Measurements from ENCODE around the gene MEST.
"Not testable (repeated sequence)": the region's sequence is repeated elsewhere in the genome, so short reads cannot be mapped to it uniquely, and the experiment has no call there.

MEST gene

GRCh38 chr7:130491841-130492522 is at the start of gene MEST:
Gene MEST, plus strand, starts transcription at chr7:130492085. Its CDS starts 229 bp downstream, at chr7:130492314.
- DNase-seq (ENCODE audit: low spot score in 2 of 2): peak; percentile 6 to 60
- in situ Hi-C loops (cut with MboI; ENCODE audit: low sequenced_read_pairs): no loop called here
- no peaks in the 10 kb centered on the region for H3K36me3 ChIP-seq (replicated peaks)
- H3K27me3 ChIP-seq (ENCODE audit: low read depth): peaks cover 29% of the 10 kb centered on the region
- peaks cover 6% of the 10 kb centered on the region for H3K4me1 ChIP-seq
- H3K9me3 ChIP-seq: no peaks in the 10 kb centered on the region
- H3K4me3 ChIP-seq: peak within 1 kb of the TSS; percentile 29

- no peak for DNase-seq (ENCODE audit: low spot score in 2 of 2)
- in situ Hi-C loops (cut with MboI; ENCODE audit: low sequenced_read_pairs): no loop called here
- Histone ChIP-seq H3K9me3 (peaks cover under 1% of the 10 kb centered on the region; the same call in 1 of the 2 replicates), H3K4me1 (peaks cover 23% of the 10 kb centered on the region), H3K4me3 (no peak overlapping the region), H3K36me3 (replicated peaks) (no peaks in the 10 kb centered on the region; the same call in 1 of the 2 replicates), H3K27me3 (ENCODE audit: low read depth) (no peaks in the 10 kb centered on the region)
Measured at GRCh38 chr7:130442601-130443000, 49.3 kb upstream of the MEST start.

GRCh38 chr7:130444234-130444633 is 47.7 kb upstream of the MEST start:
- H3K9me3 ChIP-seq: peaks cover 3% of the 10 kb centered on the region; the same call in 1 of the 2 replicates
- no peak overlapping the region for H3K4me3 ChIP-seq
- H3K36me3 ChIP-seq (replicated peaks): no peaks in the 10 kb centered on the region; the same call in 1 of the 2 replicates
- H3K4me1 ChIP-seq: peaks cover 18% of the 10 kb centered on the region
- no peak for DNase-seq (ENCODE audit: low spot score in 2 of 2)
- H3K27me3 ChIP-seq (ENCODE audit: low read depth): no peaks in the 10 kb centered on the region
- in situ Hi-C loops (cut with MboI; ENCODE audit: low sequenced_read_pairs): no loop called here

- in situ Hi-C loops (cut with MboI; ENCODE audit: low sequenced_read_pairs): no loop called here
- H3K27me3 ChIP-seq (ENCODE audit: low read depth): no peaks in the 10 kb centered on the region
- peaks cover 3% of the 10 kb centered on the region; the same call in 1 of the 2 replicates for H3K9me3 ChIP-seq
- no peak for DNase-seq (ENCODE audit: low spot score in 2 of 2)
- H3K4me3 ChIP-seq: no peak overlapping the region
- H3K36me3 ChIP-seq (replicated peaks): no peaks in the 10 kb centered on the region
- H3K4me1 ChIP-seq: peaks cover 11% of the 10 kb centered on the region
Measured at GRCh38 chr7:130444751-130445407, 47.0 kb upstream of the MEST start.

GRCh38 chr7:130446259-130446658 is 45.6 kb upstream of the MEST start:
- Histone ChIP-seq H3K9me3 (peaks cover 3% of the 10 kb centered on the region; the same call in 1 of the 2 replicates), H3K36me3 (replicated peaks) (no peaks in the 10 kb centered on the region), H3K4me3 (no peak overlapping the region), H3K4me1 (peaks cover 6% of the 10 kb centered on the region), H3K27me3 (ENCODE audit: low read depth) (no peaks in the 10 kb centered on the region)
- no peak for DNase-seq (ENCODE audit: low spot score in 2 of 2)
- in situ Hi-C loops (cut with MboI; ENCODE audit: low sequenced_read_pairs): no loop called here

- H3K36me3 ChIP-seq (replicated peaks); H3K9me3 ChIP-seq; DNase-seq (ENCODE audit: low spot score in 2 of 2); H3K4me1 ChIP-seq; H3K27me3 ChIP-seq (ENCODE audit: low read depth); H3K4me3 ChIP-seq; in situ Hi-C loops (cut with MboI; ENCODE audit: low sequenced_read_pairs): not testable (repeated sequence)
Measured at GRCh38 chr7:130451344-130451743, 40.5 kb upstream of the MEST start.

- Histone ChIP-seq H3K27me3 (ENCODE audit: low read depth) (peaks cover 2% of the 10 kb centered on the region; the same call in 1 of the 2 replicates), H3K4me1 (no peaks in the 10 kb centered on the region), H3K9me3 (no peaks in the 10 kb centered on the region; the same call in 1 of the 2 replicates), H3K36me3 (replicated peaks) (no peaks in the 10 kb centered on the region), H3K4me3 (no peak overlapping the region)
- DNase-seq (ENCODE audit: low spot score in 2 of 2): no peak
- in situ Hi-C loops (cut with MboI; ENCODE audit: low sequenced_read_pairs): no loop called here
Measured at GRCh38 chr7:130452951-130453350, 38.9 kb upstream of the MEST start.

GRCh38 chr7:130454959-130455358 is 36.9 kb upstream of the MEST start:
- in situ Hi-C loops (cut with MboI; ENCODE audit: low sequenced_read_pairs): no loop called here
- peaks cover 5% of the 10 kb centered on the region; the same call in 1 of the 2 replicates for H3K9me3 ChIP-seq

GRCh38 chr7:130458257-130458656 is 33.6 kb upstream of the MEST start:
- no peaks in the 10 kb centered on the region for H3K36me3 ChIP-seq (replicated peaks)
- in situ Hi-C loops (cut with MboI; ENCODE audit: low sequenced_read_pairs): no loop called here
- peaks cover 7% of the 10 kb centered on the region for H3K27me3 ChIP-seq (ENCODE audit: low read depth)
- no peaks in the 10 kb centered on the region for H3K4me1 ChIP-seq
- H3K9me3 ChIP-seq: peaks cover 5% of the 10 kb centered on the region; the same call in 1 of the 2 replicates
- no peak overlapping the region for H3K4me3 ChIP-seq
- no peak for DNase-seq (ENCODE audit: low spot score in 2 of 2)

More at GRCh38 chr7:130454959-130455358, 36.9 kb upstream of the MEST start:
- DNase-seq (ENCODE audit: low spot score in 2 of 2): no peak
- Histone ChIP-seq H3K4me3 (no peak overlapping the region), H3K36me3 (replicated peaks) (no peaks in the 10 kb centered on the region), H3K27me3 (ENCODE audit: low read depth) (peaks cover 2% of the 10 kb centered on the region; the same call in 1 of the 2 replicates), H3K4me1 (no peaks in the 10 kb centered on the region)

GRCh38 chr7:130461272-130461671 is 30.6 kb upstream of the MEST start:
- Histone ChIP-seq H3K36me3 (replicated peaks) (no peaks in the 10 kb centered on the region), H3K27me3 (ENCODE audit: low read depth) (peaks cover 4% of the 10 kb centered on the region), H3K4me1 (no peaks in the 10 kb centered on the region), H3K4me3 (no peak overlapping the region), H3K9me3 (peaks cover 5% of the 10 kb centered on the region; the same call in 1 of the 2 replicates)
- in situ Hi-C loops (cut with MboI; ENCODE audit: low sequenced_read_pairs): no loop called here
- DNase-seq (ENCODE audit: low spot score in 2 of 2): no peak

GRCh38 chr7:130463553-130464434 is 28.1 kb upstream of the MEST start:
- no peak for DNase-seq (ENCODE audit: low spot score in 2 of 2)
- in situ Hi-C loops (cut with MboI; ENCODE audit: low sequenced_read_pairs): no loop called here
- no peaks in the 10 kb centered on the region for H3K4me1 ChIP-seq
- peaks cover 4% of the 10 kb centered on the region for H3K27me3 ChIP-seq (ENCODE audit: low read depth)
- peaks cover 5% of the 10 kb centered on the region; the same call in 1 of the 2 replicates for H3K9me3 ChIP-seq
- no peaks in the 10 kb centered on the region for H3K36me3 ChIP-seq (replicated peaks)
- no peak overlapping the region for H3K4me3 ChIP-seq

GRCh38 chr7:130468612-130469011 is 23.3 kb upstream of the MEST start:
- H3K4me1 ChIP-seq: no peaks in the 10 kb centered on the region
- no peaks in the 10 kb centered on the region for H3K9me3 ChIP-seq
- no peaks in the 10 kb centered on the region for H3K36me3 ChIP-seq (replicated peaks)
- H3K4me3 ChIP-seq: no peak overlapping the region
- DNase-seq (ENCODE audit: low spot score in 2 of 2): no peak
- H3K27me3 ChIP-seq (ENCODE audit: low read depth): peaks cover 10% of the 10 kb centered on the region
- in situ Hi-C loops (cut with MboI; ENCODE audit: low sequenced_read_pairs): no loop called here

- Histone ChIP-seq H3K27me3 (ENCODE audit: low read depth) (peaks cover 10% of the 10 kb centered on the region; the same call in 1 of the 2 replicates), H3K36me3 (replicated peaks) (no peaks in the 10 kb centered on the region), H3K4me1 (no peaks in the 10 kb centered on the region), H3K9me3 (no peaks in the 10 kb centered on the region), H3K4me3 (no peak overlapping the region)
- in situ Hi-C loops (cut with MboI; ENCODE audit: low sequenced_read_pairs): no loop called here
- no peak for DNase-seq (ENCODE audit: low spot score in 2 of 2)
Measured at GRCh38 chr7:130471974-130472373, 19.9 kb upstream of the MEST start.
